Measurements from ENCODE around the gene CWC15.
"Not testable (repeated sequence)": the region's sequence is repeated elsewhere in the genome, so short reads cannot be mapped to it uniquely, and the experiment has no call there.

CWC15 gene

DNA sequence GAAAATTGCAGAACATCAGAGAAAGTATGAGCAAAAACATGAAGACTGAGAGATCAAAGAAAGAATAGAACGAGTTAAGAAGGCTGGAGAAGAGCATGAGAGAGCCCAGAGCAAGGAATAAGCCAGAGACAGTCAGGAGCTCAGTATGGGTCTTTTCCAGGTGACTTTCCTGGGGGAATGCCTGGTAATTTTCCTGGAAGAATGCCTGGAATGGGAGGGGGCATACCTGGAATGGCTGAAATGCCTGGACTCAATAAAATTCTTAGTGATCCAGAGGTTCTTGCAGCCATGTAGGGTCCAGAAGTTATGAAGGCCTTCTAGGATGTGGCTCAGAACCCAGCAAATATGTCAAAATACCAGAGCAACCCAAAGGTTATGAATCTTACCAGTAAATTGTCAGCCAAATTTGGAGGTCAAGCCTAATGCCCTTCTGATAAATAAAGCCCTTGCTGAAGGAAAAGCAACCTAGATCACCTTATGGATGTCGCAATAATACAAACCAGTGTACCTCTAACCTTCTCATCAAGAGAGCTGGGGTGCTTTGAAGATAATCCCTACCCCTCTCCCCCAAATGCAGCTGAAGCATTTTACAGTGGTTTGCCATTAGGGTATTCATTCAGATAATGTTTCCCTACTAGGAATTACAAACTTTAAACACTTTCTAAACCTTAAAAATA is 59.5 kb downstream of the CWC15 start:
- not testable (repeated sequence) for DNase-seq (ENCODE audit: low read depth in 2 of 2)

DNA sequence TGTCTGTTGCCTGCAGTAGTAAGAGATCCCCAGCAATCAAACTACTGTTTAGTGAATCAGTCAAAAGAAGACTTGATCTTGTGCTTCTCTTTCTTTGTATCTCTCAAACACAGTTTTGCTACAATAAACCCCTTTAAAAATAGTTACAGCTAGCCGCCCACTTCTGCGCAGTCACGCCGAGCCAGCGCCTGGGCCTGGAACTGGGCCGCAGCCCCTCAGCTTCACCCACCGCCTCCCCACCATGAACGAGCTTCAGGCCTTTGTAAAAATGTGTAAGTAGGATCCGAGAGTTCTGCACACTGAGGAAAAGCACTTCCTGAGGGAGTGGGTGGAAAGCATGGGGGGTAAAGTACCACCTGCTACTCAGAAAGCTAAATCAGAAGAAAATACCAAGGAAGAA is 60.5 kb downstream of the CWC15 start:
- DNase-seq (ENCODE audit: low read depth in 2 of 2), result no peak
